Esophagus muscularis mucosa (tissue), 4 donors: ENCODE measurements around the gene PTPRN2. TPM values are rescaled to one million over a fixed set of nuclear protein-coding genes. Genes with fewer than 3 reads are reported as not detected.
A peak's percentile ranks its signal among the peaks of the same experiment; 100 is the strongest.
"Not testable (repeated sequence)": the region's sequence is repeated elsewhere in the genome, so short reads cannot be mapped to it uniquely, and the experiment has no call there.

Experiments
- DNase-seq: peaks from one replicate; pipeline ENCODE4 v3.0.0-alpha.2; 2017; ENCODE audit errors: extremely low spot score
- H3K27ac ChIP-seq, 4 donors: fragments of 200-600 bp; sonication (generic); replicated peaks in 1 of 4; 1 replicate in 3 of 4; 2 replicates in 1 of 4; pipeline ENCODE4 v1.5.1; 2016 to 2019; ENCODE audit warnings: mild to moderate bottlenecking in 1 of 4
- H3K27me3 ChIP-seq, 4 donors: fragments of 200-600 bp; sonication (generic); one replicate each; pipeline versions ENCODE4 v1.5.1 to v1.6.0; 2016 to 2019
- H3K36me3 ChIP-seq, 4 donors: fragments of 200-600 bp; sonication (generic); one replicate each; pipeline ENCODE4 v1.5.1; 2016 to 2019
- H3K4me1 ChIP-seq, 4 donors: fragments of 200-600 bp; sonication (generic); one replicate each; pipeline ENCODE4 v1.5.1; 2016 to 2019
- H3K4me3 ChIP-seq, 4 donors: fragments of 200-600 bp; sonication (generic); 1 replicate in 2 of 4; 2 replicates in 2 of 4; pipeline ENCODE4 v1.5.1; 2016 to 2019; ENCODE audit warnings: mild to moderate bottlenecking in 4 of 4, moderate library complexity in 1 of 4
- H3K9me3 ChIP-seq, 4 donors: fragments of 200-600 bp; sonication (generic); 1 replicate in 3 of 4; 2 replicates in 1 of 4; pipeline ENCODE4 v1.5.1; 2016 to 2019
- CTCF ChIP-seq, 3 experiments: fragments of 200-600 bp in 2 of 3; fragments of 450-650 bp in 1 of 3; sonication (generic) in 2 of 3; IDR thresholded peaks; one replicate each; pipeline ENCODE4 v1.5.1; 2017 to 2019; ENCODE audit warnings: antibody characterized with exemption in 3 of 3, mild to moderate bottlenecking in 2 of 3, moderate library complexity in 1 of 3
- EP300 ChIP-seq: sonication (generic); formaldehyde crosslinking; IDR thresholded peaks from one replicate; pipeline ENCODE4 v1.6.1; 2017; ENCODE audit warnings: antibody characterized with exemption
- POLR2A ChIP-seq: fragments of 450-650 bp; IDR thresholded peaks from one replicate; pipeline ENCODE4 v1.6.1; 2017; ENCODE audit warnings: antibody characterized with exemption, moderate library complexity, mild to moderate bottlenecking, low read depth
- POLR2AphosphoS5 ChIP-seq, 2 donors: sonication (generic); formaldehyde crosslinking; IDR thresholded peaks; one replicate each; pipeline ENCODE4 v1.6.1; 2017; ENCODE audit warnings: antibody characterized with exemption in 2 of 2
- WGBS: methylation state at CpG from one replicate; pipeline ENCODE4 v1.1.5; 2018; 5-methylcytosine and 5-hydroxymethylcytosine counted together
- intact Hi-C: fragments of 100-400 bp; cut with DNase I; formaldehyde crosslinking; loops from one replicate; pipeline ENCODE4 v1.15.1; 2023
- total RNA-seq, 4 donors: library from RNA; depleted of rRNA; stranded (reverse); fragments of >200 nt; gene quantifications; one replicate each; pipeline versions ENCODE4 v1.1.0 to v1.2.1, GENCODE V29; 2016

The PTPRN2 gene
- total RNA-seq, 4 donors from 2014 or later: 2.1 to 3.1 (median 3.1) TPM

- Histone ChIP-seq H3K4me1 (peaks cover 0 to 12% (median 8%) of the 10 kb centered on the region in 4 donors), H3K27ac (no peak overlapping the region), H3K4me3 (peak overlapping the region in 1 of 4 donors; percentile 21), H3K36me3 (no peaks in the 10 kb centered on the region), H3K9me3 (no peaks in the 10 kb centered on the region), H3K27me3 (peaks cover 0 to 24% (median 0%) of the 10 kb centered on the region in 4 donors)
- WGBS: 81% methylated on average over 20 of the region's 20 CpGs
- DNase-seq: no peak
- intact Hi-C loops: no loop called here
- TF ChIP-seq POLR2A (no peak), CTCF (IDR thresholded peaks at IDR 0.05) (no peak), POLR2AphosphoS5 (IDR thresholded peaks at IDR 0.05) (no peak), EP300 (no peak)
Measured at GRCh38 chr7:157850481-157851444, 736.9 kb downstream of the PTPRN2 start.

- no peak for TF ChIP-seq POLR2A
- no peak for TF ChIP-seq CTCF (IDR thresholded peaks at IDR 0.05)
- no peak for TF ChIP-seq POLR2AphosphoS5 (IDR thresholded peaks at IDR 0.05)
- no peak for TF ChIP-seq EP300
- Histone ChIP-seq H3K4me3 (no peak overlapping the region), H3K27ac (no peak overlapping the region), H3K9me3 (no peaks in the 10 kb centered on the region), H3K4me1 (peaks cover 0 to 12% (median 8%) of the 10 kb centered on the region in 4 donors), H3K36me3 (no peaks in the 10 kb centered on the region), H3K27me3 (peaks cover 0 to 34% (median 0%) of the 10 kb centered on the region in 4 donors)
- 83% methylated on average over 10 of the region's 10 CpGs for WGBS
- no peak for DNase-seq
- intact Hi-C loops: no loop called here
Measured at GRCh38 chr7:157849726-157850125, 737.9 kb downstream of the PTPRN2 start.

GRCh38 chr7:157849341-157849596 lies 738.4 kb downstream of the PTPRN2 start:
- TF ChIP-seq POLR2AphosphoS5 (IDR thresholded peaks at IDR 0.05) (no peak), POLR2A (no peak), EP300 (no peak), CTCF (IDR thresholded peaks at IDR 0.05) (no peak)
- intact Hi-C loops: no loop called here
- Histone ChIP-seq H3K27me3 (peaks cover 0 to 39% (median 0%) of the 10 kb centered on the region in 4 donors), H3K4me1 (peaks cover 0 to 12% (median 8%) of the 10 kb centered on the region in 4 donors), H3K36me3 (no peaks in the 10 kb centered on the region), H3K27ac (no peak overlapping the region), H3K4me3 (no peak overlapping the region), H3K9me3 (no peaks in the 10 kb centered on the region)
- DNase-seq: no peak
- WGBS: 73% methylated on average over 6 of the region's 6 CpGs

GRCh38 chr7:157848508-157849340 lies 738.9 kb downstream of the PTPRN2 start:
- Histone ChIP-seq H3K27ac (no peak overlapping the region), H3K27me3 (peaks cover 0 to 44% (median 0%) of the 10 kb centered on the region in 4 donors), H3K4me1 (peaks cover 0 to 12% (median 8%) of the 10 kb centered on the region in 4 donors), H3K36me3 (no peaks in the 10 kb centered on the region), H3K9me3 (no peaks in the 10 kb centered on the region), H3K4me3 (no peak overlapping the region)
- intact Hi-C loops: no loop called here
- no peak for DNase-seq
- TF ChIP-seq POLR2A (no peak), POLR2AphosphoS5 (IDR thresholded peaks at IDR 0.05) (no peak), CTCF (IDR thresholded peaks at IDR 0.05) (no peak), EP300 (no peak)
- WGBS: 85% methylated on average over 20 of the region's 32 CpGs

- H3K27ac ChIP-seq, DNase-seq, H3K9me3 ChIP-seq, H3K4me3 ChIP-seq, H3K36me3 ChIP-seq, intact Hi-C loops: not testable (repeated sequence)
- WGBS: 83% methylated on average over 14 of the region's 14 CpGs
- peaks cover 0 to 52% (median 0%) of the 10 kb centered on the region in 4 donors for H3K27me3 ChIP-seq
- H3K4me1 ChIP-seq: peaks cover 0 to 12% (median 8%) of the 10 kb centered on the region in 4 donors
Measured at GRCh38 chr7:157847756-157848487, 739.7 kb downstream of the PTPRN2 start.

- H3K36me3 ChIP-seq, H3K4me1 ChIP-seq, H3K4me3 ChIP-seq, H3K9me3 ChIP-seq, H3K27ac ChIP-seq, intact Hi-C loops, DNase-seq: not testable (repeated sequence)
- 83% methylated on average over 12 of the region's 12 CpGs for WGBS
- H3K27me3 ChIP-seq: peaks cover 0 to 58% (median 0%) of the 10 kb centered on the region in 4 donors
Measured at GRCh38 chr7:157846746-157847145, 740.9 kb downstream of the PTPRN2 start.
